Measurements from ENCODE around the gene HNF1B.

Gene HNF1B

GRCh38 chr17:37671824-37672547, 72.9 kb downstream of the HNF1B start:
- CTCF ChIA-PET: interaction anchor here (0.7 to 0.9 kb wide), 2 partner anchors 120 to 590 kb away, joined by 3 to 4 read pairs; no protein-coding TSS in a partner anchor
- TF ChIP-seq CTBP1 (IDR thresholded peaks at IDR 0.05; ENCODE audit: borderline replicate concordance): no peak
- TF ChIP-seq HDGF (IDR thresholded peaks at IDR 0.05; ENCODE audit: borderline replicate concordance): no peak
- no peak for TF ChIP-seq NFRKB (IDR thresholded peaks at IDR 0.05)
- no peak for TF ChIP-seq ARNT (IDR thresholded peaks at IDR 0.05)
- TF ChIP-seq LEF1 (IDR thresholded peaks at IDR 0.05; ENCODE audit: borderline replicate concordance): no peak
- no peak for TF ChIP-seq FOXM1 (IDR thresholded peaks at IDR 0.05; ENCODE audit: borderline replicate concordance)
- no peak for TF ChIP-seq L3MBTL2 (conservative IDR thresholded peaks at IDR 0.05)
- TF ChIP-seq ZNF384 (IDR thresholded peaks at IDR 0.05): no peak
- TF ChIP-seq SUZ12 (IDR thresholded peaks at IDR 0.05): no peak
- no peak for TF ChIP-seq TARDBP (IDR thresholded peaks at IDR 0.05)
- no peak for TF ChIP-seq SP1 (IDR thresholded peaks at IDR 0.05)
- no peak for DNase-seq (ENCODE audit: extremely low spot score)
- POLR2A ChIA-PET: no interaction called here

GRCh38 chr17:37671028-37671823, 73.6 kb downstream of the HNF1B start:
- CTCF ChIA-PET: interaction anchor here (0.6 kb wide), 1 partner anchor 99 kb away, joined by 3 read pairs; no protein-coding TSS in a partner anchor
- no peak for DNase-seq (ENCODE audit: extremely low spot score)
- POLR2A ChIA-PET: no interaction called here
- TF ChIP-seq SUZ12 (IDR thresholded peaks at IDR 0.05) (no peak), NFRKB (IDR thresholded peaks at IDR 0.05) (no peak), ELF4 (IDR thresholded peaks at IDR 0.05) (no peak), ZNF384 (IDR thresholded peaks at IDR 0.05) (no peak), ARNT (IDR thresholded peaks at IDR 0.05) (no peak), HDGF (IDR thresholded peaks at IDR 0.05; ENCODE audit: borderline replicate concordance) (no peak), L3MBTL2 (conservative IDR thresholded peaks at IDR 0.05) (no peak), FOXA1 (IDR thresholded peaks at IDR 0.05) (no peak), CTBP1 (IDR thresholded peaks at IDR 0.05; ENCODE audit: borderline replicate concordance) (no peak), FOXM1 (IDR thresholded peaks at IDR 0.05; ENCODE audit: borderline replicate concordance) (no peak), SP1 (IDR thresholded peaks at IDR 0.05) (no peak), LEF1 (IDR thresholded peaks at IDR 0.05; ENCODE audit: borderline replicate concordance) (no peak), PKNOX1 (IDR thresholded peaks at IDR 0.05) (no peak), BHLHE40 (IDR thresholded peaks at IDR 0.05; ENCODE audit: borderline replicate concordance) (no peak), FOXK2 (IDR thresholded peaks at IDR 0.05) (no peak), TARDBP (IDR thresholded peaks at IDR 0.05) (no peak)

GRCh38 chr17:37667039-37667438, 77.8 kb downstream of the HNF1B start:
- ChIA-PET CTCF (no interaction called here), POLR2A (no interaction called here)
- no peak for TF ChIP-seq FOXA1 (IDR thresholded peaks at IDR 0.05)
- no peak for TF ChIP-seq FOXK2 (IDR thresholded peaks at IDR 0.05)
- TF ChIP-seq PKNOX1 (IDR thresholded peaks at IDR 0.05): no peak
- TF ChIP-seq FOXM1 (IDR thresholded peaks at IDR 0.05; ENCODE audit: borderline replicate concordance): no peak
- no peak for TF ChIP-seq ZNF384 (IDR thresholded peaks at IDR 0.05)
- TF ChIP-seq SUZ12 (IDR thresholded peaks at IDR 0.05): no peak
- TF ChIP-seq LEF1 (IDR thresholded peaks at IDR 0.05; ENCODE audit: borderline replicate concordance): no peak
- TF ChIP-seq L3MBTL2 (conservative IDR thresholded peaks at IDR 0.05): no peak
- TF ChIP-seq BHLHE40 (IDR thresholded peaks at IDR 0.05; ENCODE audit: borderline replicate concordance): no peak
- TF ChIP-seq ELF4 (IDR thresholded peaks at IDR 0.05): no peak
- TF ChIP-seq TARDBP (IDR thresholded peaks at IDR 0.05): no peak
- TF ChIP-seq ARNT (IDR thresholded peaks at IDR 0.05): no peak
- no peak for TF ChIP-seq HDGF (IDR thresholded peaks at IDR 0.05; ENCODE audit: borderline replicate concordance)
- no peak for TF ChIP-seq SP1 (IDR thresholded peaks at IDR 0.05)
- no peak for TF ChIP-seq NFRKB (IDR thresholded peaks at IDR 0.05)
- no peak for DNase-seq (ENCODE audit: extremely low spot score)

DNA sequence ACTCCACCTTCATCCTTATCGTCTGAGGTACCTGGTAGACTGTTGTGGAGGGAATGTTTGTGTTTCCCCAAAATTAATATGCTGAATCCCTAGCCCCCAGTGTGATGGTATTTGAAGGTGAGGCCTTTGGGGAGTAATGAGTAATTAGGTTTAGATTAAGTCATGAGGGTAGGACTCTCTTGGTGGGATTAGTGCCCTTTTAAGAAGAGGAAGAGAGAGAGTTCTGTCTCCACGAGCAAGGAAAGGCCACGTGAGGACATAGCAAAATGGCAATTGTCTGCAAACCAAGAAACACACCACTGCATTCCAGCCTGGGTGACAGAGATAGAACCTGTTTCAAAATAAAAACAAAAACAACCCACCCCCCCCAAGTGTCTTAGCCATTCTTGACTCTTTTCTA, 80.6 kb downstream of the HNF1B start:
- CTCF ChIA-PET: no interaction called here
- no peak for TF ChIP-seq HDGF (IDR thresholded peaks at IDR 0.05; ENCODE audit: borderline replicate concordance)
- no peak for TF ChIP-seq FOXK2 (IDR thresholded peaks at IDR 0.05)
- TF ChIP-seq ZNF384 (IDR thresholded peaks at IDR 0.05): no peak
- TF ChIP-seq ELF4 (IDR thresholded peaks at IDR 0.05): no peak
- TF ChIP-seq SP1 (IDR thresholded peaks at IDR 0.05): no peak
- TF ChIP-seq PKNOX1 (IDR thresholded peaks at IDR 0.05): no peak
- TF ChIP-seq BHLHE40 (IDR thresholded peaks at IDR 0.05; ENCODE audit: borderline replicate concordance): no peak
- TF ChIP-seq FOXM1 (IDR thresholded peaks at IDR 0.05; ENCODE audit: borderline replicate concordance): no peak
- TF ChIP-seq TARDBP (IDR thresholded peaks at IDR 0.05): no peak
- no peak for TF ChIP-seq FOXA1 (IDR thresholded peaks at IDR 0.05)
- TF ChIP-seq ARNT (IDR thresholded peaks at IDR 0.05): no peak
- TF ChIP-seq L3MBTL2 (conservative IDR thresholded peaks at IDR 0.05): no peak
- TF ChIP-seq SUZ12 (IDR thresholded peaks at IDR 0.05): no peak
- no peak for TF ChIP-seq CTBP1 (IDR thresholded peaks at IDR 0.05; ENCODE audit: borderline replicate concordance)
- no peak for TF ChIP-seq NFRKB (IDR thresholded peaks at IDR 0.05)
- TF ChIP-seq LEF1 (IDR thresholded peaks at IDR 0.05; ENCODE audit: borderline replicate concordance): no peak
- POLR2A ChIA-PET: no interaction called here
- DNase-seq (ENCODE audit: extremely low spot score): no peak

DNA sequence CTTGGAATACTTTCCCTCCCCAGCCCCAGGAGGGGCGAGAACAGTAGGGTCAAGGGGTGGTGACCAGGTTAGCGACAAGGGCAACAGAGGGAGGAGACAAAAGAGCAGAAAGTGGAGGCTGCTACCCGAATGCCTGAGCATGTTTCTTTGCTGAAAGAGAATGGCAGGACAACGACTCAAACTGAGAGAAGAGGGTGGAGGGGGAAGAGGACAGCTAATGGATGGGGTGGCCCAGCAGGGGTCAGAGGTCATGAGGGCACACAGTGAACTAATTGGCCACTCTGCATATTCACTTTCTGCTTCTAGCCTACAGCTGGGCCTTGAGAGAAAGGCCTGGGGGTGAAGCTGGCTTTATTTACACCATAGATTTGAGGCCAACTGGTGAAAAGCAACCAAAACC, 82.5 kb downstream of the HNF1B start:
- CTCF ChIA-PET: no interaction called here
- POLR2A ChIA-PET: no interaction called here

More for the DNA sequence above, 82.5 kb downstream of the HNF1B start:
- TF ChIP-seq LEF1 (IDR thresholded peaks at IDR 0.05; ENCODE audit: borderline replicate concordance) (no peak), TARDBP (IDR thresholded peaks at IDR 0.05) (no peak), ZNF384 (IDR thresholded peaks at IDR 0.05) (no peak), SP1 (IDR thresholded peaks at IDR 0.05) (no peak), L3MBTL2 (conservative IDR thresholded peaks at IDR 0.05) (no peak)
- no peak for DNase-seq (ENCODE audit: extremely low spot score)

Measured in HEK293T (cell line).